BE2C (cell line): ENCODE measurements around the gene PTPRN2.

Source experiments
- DNase-seq: peaks from one replicate; pipeline ENCODE4 v3.0.0-alpha.2; 2020
- H3K27me3 ChIP-seq: fragments of 250-450 bp; sonication (Bioruptor Pico); 2 replicates; pipeline ENCODE4 v1.5.1; 2020; ENCODE audit warnings: mild to moderate bottlenecking
- H3K36me3 ChIP-seq: fragments of 250-450 bp; sonication (Bioruptor Pico); 2 replicates; pipeline ENCODE4 v1.5.1; 2020; ENCODE audit warnings: mild to moderate bottlenecking
- H3K4me1 ChIP-seq: fragments of 250-450 bp; sonication (Bioruptor Pico); 2 replicates; pipeline ENCODE4 v1.5.1; 2020
- H3K4me3 ChIP-seq: 2 replicates; pipeline ENCODE4 v1.5.1; 2011; ENCODE audit warnings: low read depth, low read length
- H3K9me3 ChIP-seq: fragments of 250-450 bp; sonication (Bioruptor Pico); 2 replicates; pipeline ENCODE4 v1.5.1; 2020
- CTCF ChIP-seq: IDR thresholded peaks from 2 replicates; pipeline ENCODE4 v1.5.1; 2012; ENCODE audit warnings: mild to moderate bottlenecking, low read depth, low read length

PTPRN2 gene

GRCh38 chr7:158097106-158097452, 490.5 kb downstream of the PTPRN2 start:
- H3K9me3 ChIP-seq, result no peaks in the 10 kb centered on the region
- DNase-seq, result no peak
- TF ChIP-seq CTCF, result no peak
- no peaks in the 10 kb centered on the region for H3K4me1 ChIP-seq
- no peak overlapping the region for H3K4me3 ChIP-seq
- H3K36me3 ChIP-seq, result no peaks in the 10 kb centered on the region
- no peaks in the 10 kb centered on the region for H3K27me3 ChIP-seq

DNA sequence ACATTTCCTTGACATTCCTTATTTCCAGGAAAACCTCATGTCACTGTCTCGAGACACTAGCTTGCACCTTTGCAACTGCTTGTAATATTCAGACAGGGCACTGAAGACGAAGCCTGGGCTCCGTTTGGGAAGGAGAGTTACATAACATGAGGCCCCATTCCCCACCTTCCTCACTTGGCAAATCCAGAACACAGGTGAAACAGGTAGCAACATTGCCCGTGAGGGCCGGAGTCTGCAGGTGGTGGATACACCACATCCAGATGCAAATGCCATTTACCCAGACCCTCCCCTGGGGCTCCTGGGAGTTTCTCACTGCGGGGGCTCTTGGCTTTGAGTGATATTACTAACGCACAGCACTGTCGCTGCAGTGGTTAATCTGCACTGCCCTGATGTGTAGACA, 491.0 kb downstream of the PTPRN2 start:
- TF ChIP-seq CTCF, result no peak
- no peaks in the 10 kb centered on the region for H3K27me3 ChIP-seq
- H3K4me3 ChIP-seq, result no peak overlapping the region
- H3K36me3 ChIP-seq, result no peaks in the 10 kb centered on the region
- no peak for DNase-seq
- no peaks in the 10 kb centered on the region for H3K9me3 ChIP-seq
- no peaks in the 10 kb centered on the region for H3K4me1 ChIP-seq

DNA sequence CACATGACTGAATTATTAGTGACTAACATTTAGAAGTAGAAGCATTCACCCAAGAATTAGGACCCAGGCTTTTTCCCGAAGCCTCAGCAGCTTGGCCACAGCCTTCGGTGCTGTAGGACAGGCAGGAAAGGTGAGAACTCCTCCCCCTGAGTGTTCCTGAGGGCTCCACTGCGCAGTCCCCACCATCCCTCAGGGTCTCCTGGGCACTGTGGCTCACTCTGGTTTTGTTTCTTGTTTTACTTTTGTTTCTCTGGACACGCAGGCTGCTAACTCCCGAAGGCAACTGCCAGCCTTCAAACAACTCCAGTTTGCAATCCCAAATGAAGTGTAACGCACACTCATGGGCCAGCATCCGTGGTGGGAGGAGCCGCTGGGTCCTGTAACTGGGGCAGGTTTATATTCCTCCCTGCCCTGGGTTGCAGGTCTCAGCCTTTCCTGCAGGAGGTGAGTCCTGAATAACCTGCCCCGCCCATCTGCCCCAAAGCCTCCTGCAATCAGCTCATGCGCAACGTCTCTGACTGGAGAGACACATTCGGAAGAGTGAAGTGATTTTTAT, 492.9 kb downstream of the PTPRN2 start:
- H3K4me1 ChIP-seq, result no peaks in the 10 kb centered on the region
- no peaks in the 10 kb centered on the region for H3K36me3 ChIP-seq
- H3K4me3 ChIP-seq, result no peak overlapping the region
- DNase-seq, result no peak
- no peak for TF ChIP-seq CTCF
- H3K27me3 ChIP-seq, result no peaks in the 10 kb centered on the region
- no peaks in the 10 kb centered on the region for H3K9me3 ChIP-seq

DNA sequence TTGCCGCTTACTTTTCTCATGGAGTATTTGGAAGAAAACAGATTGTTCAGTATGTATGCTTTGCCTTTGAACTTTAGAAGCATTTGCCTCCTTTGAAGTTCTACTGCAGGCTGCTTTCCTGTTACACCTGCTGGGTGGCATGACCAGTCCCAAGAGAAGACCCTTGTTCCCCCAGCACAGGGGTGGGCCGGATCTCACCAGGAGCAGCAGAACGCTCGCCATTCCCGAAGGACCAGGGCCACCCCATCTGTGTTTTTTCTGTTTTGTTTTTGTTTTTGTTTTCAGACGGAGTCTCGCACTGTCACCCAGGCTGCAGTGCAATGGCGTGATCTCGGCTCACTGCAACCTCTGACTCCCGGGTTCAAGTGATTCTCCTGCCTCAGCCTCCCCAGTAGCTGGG, 493.6 kb downstream of the PTPRN2 start:
- no peaks in the 10 kb centered on the region for H3K27me3 ChIP-seq
- H3K36me3 ChIP-seq, result no peaks in the 10 kb centered on the region
- no peaks in the 10 kb centered on the region for H3K9me3 ChIP-seq
- no peak for DNase-seq
- TF ChIP-seq CTCF, result no peak
- H3K4me3 ChIP-seq, result no peak overlapping the region
- no peaks in the 10 kb centered on the region for H3K4me1 ChIP-seq

- Histone ChIP-seq H3K36me3 (no peaks in the 10 kb centered on the region), H3K9me3 (no peaks in the 10 kb centered on the region), H3K4me1 (no peaks in the 10 kb centered on the region), H3K27me3 (no peaks in the 10 kb centered on the region), H3K4me3 (no peak overlapping the region)
- TF ChIP-seq CTCF, result no peak
- DNase-seq, result no peak
Observed at GRCh38 chr7:158093156-158093796, 494.3 kb downstream of the PTPRN2 start.

DNA sequence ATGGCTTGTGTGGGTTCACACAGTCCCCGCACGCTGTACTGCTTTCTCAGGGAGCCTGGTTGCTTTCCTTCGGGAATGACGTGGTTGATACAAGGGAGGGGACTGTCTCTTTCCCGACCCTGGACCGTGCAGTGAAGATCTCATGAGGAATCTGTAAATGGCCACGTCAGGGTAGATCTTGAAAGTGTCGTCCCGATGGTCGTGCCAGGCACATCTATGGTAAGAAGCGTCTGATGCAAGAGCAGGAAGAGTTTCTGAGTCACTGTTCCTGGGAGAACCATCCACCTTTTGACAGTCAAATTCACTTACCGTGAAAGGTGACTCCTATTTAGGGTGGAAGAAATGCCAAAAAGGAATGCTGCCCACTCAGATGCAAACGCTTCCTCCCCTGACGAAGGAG, 500.4 kb downstream of the PTPRN2 start:
- Histone ChIP-seq H3K4me1 (peaks cover 6% of the 10 kb centered on the region), H3K27me3 (no peaks in the 10 kb centered on the region), H3K9me3 (no peaks in the 10 kb centered on the region), H3K36me3 (no peaks in the 10 kb centered on the region), H3K4me3 (no peak overlapping the region)
- no peak for TF ChIP-seq CTCF
- DNase-seq, result no peak
